Endothelial cell of umbilical vein (primary cell): ENCODE measurements around the gene IQCB1. TPM values are rescaled to one million over a fixed set of nuclear protein-coding genes. Genes with fewer than 3 reads are reported as not detected.

Experiments used
- BruUV-seq: library from RNA; stranded (reverse); fragments of 400-500 nt; replicated peaks from 2 replicates; lab custom pipeline; 2021; lab: Mats Ljungman, UMichigan
- CTCF ChIA-PET: fragments of 300-600, 350-600 bp; sonication (Branson Sonifier 250); formaldehyde crosslinking; loops from one replicate; lab custom pipeline; 2021; ENCODE audit warnings: antibody characterized with exemption, inconsistent platforms; lab: Charles Lee
- POLR2A ChIA-PET: fragments of 300-600, 350-600 bp; sonication (Branson Sonifier 250); formaldehyde crosslinking; loops from one replicate; lab custom pipeline; 2021; ENCODE audit warnings: antibody characterized with exemption, inconsistent platforms; lab: Charles Lee
- DNase-seq: peaks from one replicate; pipeline ENCODE4 v3.0.0-alpha.2; 2011; ENCODE audit warnings: low read depth, low spot score
- FAIRE-seq: peaks from 2 replicates; lab custom pipeline; 2011; peaks lifted over from hg19 to GRCh38; lab: Jason Lieb, UNC
- H2AFZ ChIP-seq: 2 replicates; pipeline ENCODE4 v1.6.0; 2012; ENCODE audit warnings: low read depth, low read length, control low read depth, inconsistent platforms
- H3K27ac ChIP-seq: 2 replicates; pipeline ENCODE4 v1.5.1; 2011; ENCODE audit warnings: low read depth, mild to moderate bottlenecking, control low read depth, low read length, moderate library complexity; ENCODE audit not compliant: insufficient read depth
- H3K27me3 ChIP-seq, 2 experiments: 2 replicates each; pipeline versions ENCODE4 v1.6.0 to v1.6.1; 2011; ENCODE audit warnings: low read length in 2 of 2, mixed read lengths in 1 of 2; ENCODE audit not compliant: control insufficient read depth in 2 of 2, insufficient read depth in 2 of 2
- H3K36me3 ChIP-seq, 2 experiments: 2 replicates in 1 of 2; 3 replicates in 1 of 2; pipeline ENCODE4 v1.5.1; 2011; ENCODE audit warnings: low read length in 2 of 2, mild to moderate bottlenecking in 1 of 2, moderate library complexity in 1 of 2; ENCODE audit not compliant: control insufficient read depth in 2 of 2, insufficient read depth in 2 of 2; ENCODE audit errors: extremely low read depth in 1 of 2
- H3K4me1 ChIP-seq: 3 replicates; pipeline ENCODE4 v1.5.1; 2011; ENCODE audit warnings: mild to moderate bottlenecking, low read length; ENCODE audit not compliant: control insufficient read depth, insufficient read depth; ENCODE audit errors: extremely low read depth
- H3K4me2 ChIP-seq: 2 replicates; pipeline ENCODE4 v1.6.1; 2011; ENCODE audit warnings: low read length, control low read depth, mixed read lengths; ENCODE audit not compliant: insufficient read depth
- H3K4me3 ChIP-seq, 3 experiments: fragments of 200-600 bp in 1 of 3; sonication (generic), shearing (Covaris generic) in 1 of 3; replicated peaks in 1 of 3; 2 replicates each; pipeline ENCODE4 v1.5.1; 2011 to 2016; ENCODE audit warnings: control low read depth in 3 of 3, low read length in 3 of 3, mild to moderate bottlenecking in 2 of 3, inconsistent platforms in 1 of 3, low read depth in 1 of 3, moderate library complexity in 1 of 3; ENCODE audit not compliant: insufficient read depth in 1 of 3
- H3K79me2 ChIP-seq: 2 replicates; pipeline ENCODE4 v1.6.0; 2012; ENCODE audit warnings: low read length, inconsistent platforms; ENCODE audit not compliant: control insufficient read depth, insufficient read depth
- H3K9ac ChIP-seq: replicated peaks from 2 replicates; pipeline ENCODE3; 2011; ENCODE audit warnings: low read length, control low read depth; ENCODE audit not compliant: insufficient read depth; ENCODE audit errors: extremely low read depth
- H3K9me1 ChIP-seq: replicated peaks from 3 replicates; pipeline ENCODE4 v1.6.0; 2011; ENCODE audit warnings: mild to moderate bottlenecking, low read length; ENCODE audit not compliant: control insufficient read depth, insufficient read depth; ENCODE audit errors: extremely low read depth
- H3K9me3 ChIP-seq: replicated peaks from 2 replicates; pipeline ENCODE4 v1.5.1; 2012; ENCODE audit warnings: low read length, inconsistent platforms; ENCODE audit not compliant: control insufficient read depth, insufficient read depth
- H4K20me1 ChIP-seq: replicated peaks from 2 replicates; pipeline ENCODE3; 2011; ENCODE audit warnings: mild to moderate bottlenecking, low read length; ENCODE audit not compliant: control insufficient read depth, insufficient read depth; ENCODE audit errors: extremely low read depth
- EZH2 ChIP-seq: IDR thresholded peaks from 2 replicates; pipeline ENCODE4 v1.6.1; 2012; ENCODE audit warnings: borderline replicate concordance, low read depth, mild to moderate bottlenecking, moderate library complexity, low read length, inconsistent platforms; ENCODE audit not compliant: severe bottlenecking
- FOS ChIP-seq: IDR thresholded peaks from 2 replicates; pipeline ENCODE4 v1.6.1; 2011; ENCODE audit warnings: mild to moderate bottlenecking, low read length, moderate library complexity, borderline replicate concordance; ENCODE audit not compliant: insufficient read depth
- GATA2 ChIP-seq: IDR thresholded peaks from 2 replicates; pipeline ENCODE4 v1.7.0; 2011; ENCODE audit warnings: low read depth, mild to moderate bottlenecking, moderate library complexity, mixed read lengths, low read length; ENCODE audit not compliant: insufficient read length, insufficient read depth
- JUN ChIP-seq: IDR thresholded peaks from 2 replicates; pipeline ENCODE4 v1.6.1; 2011; ENCODE audit warnings: borderline replicate concordance, low read depth; ENCODE audit not compliant: insufficient read length, insufficient read depth
- MYC ChIP-seq: IDR thresholded peaks from one replicate; pipeline ENCODE4 v1.6.1; 2011; ENCODE audit warnings: mild to moderate bottlenecking, low read depth, low read length
- POLR2A ChIP-seq: IDR thresholded peaks from 2 replicates; pipeline ENCODE4 v1.6.1; 2012; ENCODE audit warnings: low read depth, mild to moderate bottlenecking, control low read depth, low read length
- POLR2AphosphoS5 ChIP-seq: IDR thresholded peaks from 2 replicates; pipeline ENCODE4 v1.6.1; 2012; ENCODE audit warnings: low read depth, mild to moderate bottlenecking, control low read depth, low read length, moderate library complexity; ENCODE audit not compliant: insufficient read depth
- dilution Hi-C: fragments of 300-500 bp; cut with MboI; formaldehyde crosslinking; loops from one replicate; pipeline ENCODE4 v1.15.0; 2019; ENCODE audit warnings: low sequenced_read_pairs; ENCODE audit not compliant: extremely low pct_ligation_motif_present
- intact Hi-C: fragments of 100-400 bp; cut with micrococcal nuclease; formaldehyde crosslinking; loops from one replicate; pipeline ENCODE4 v1.10.0; 2022
- polyA plus RNA-seq, 4 experiments: library from polyadenylated mRNA; depleted of rRNA in 3 of 4; stranded (reverse) in 3 of 4; unstranded in 1 of 4; fragments of >200 nt; gene quantifications; 2 replicates each; pipeline versions ENCODE4 v1.2.1 to v1.2.3, GENCODE V29; 2011 to 2012; ENCODE audit warnings: missing spikeins in 1 of 4
- total RNA-seq: library from RNA; stranded (reverse); gene quantifications from 2 replicates; pipeline ENCODE4 v1.2.3, GENCODE V29; 2021
- TF ChIP-seq, protein P1 (sequence below), 2 donors: IDR thresholded peaks; 1 replicate in 1 of 2; 2 replicates in 1 of 2; pipeline ENCODE4 v1.5.1; 2011; ENCODE audit warnings: low read length in 2 of 2, mild to moderate bottlenecking in 2 of 2, moderate library complexity in 2 of 2, control low read depth in 1 of 2, inconsistent platforms in 1 of 2, low read depth in 1 of 2; ENCODE audit not compliant: insufficient read depth in 1 of 2; ENCODE audit errors: extremely low read depth in 1 of 2
- TF ChIP-seq, protein P2 (sequence below): IDR thresholded peaks from 2 replicates; pipeline ENCODE4 v1.6.1; 2011; ENCODE audit not compliant: insufficient read depth, insufficient read length

Gene IQCB1
- total and polyA plus RNA-seq, 2 donors (not counting 3 experiments of a cell fraction or from before 2014, with no cell fraction given), result 9.9 to 22.0 TPM

DNA sequence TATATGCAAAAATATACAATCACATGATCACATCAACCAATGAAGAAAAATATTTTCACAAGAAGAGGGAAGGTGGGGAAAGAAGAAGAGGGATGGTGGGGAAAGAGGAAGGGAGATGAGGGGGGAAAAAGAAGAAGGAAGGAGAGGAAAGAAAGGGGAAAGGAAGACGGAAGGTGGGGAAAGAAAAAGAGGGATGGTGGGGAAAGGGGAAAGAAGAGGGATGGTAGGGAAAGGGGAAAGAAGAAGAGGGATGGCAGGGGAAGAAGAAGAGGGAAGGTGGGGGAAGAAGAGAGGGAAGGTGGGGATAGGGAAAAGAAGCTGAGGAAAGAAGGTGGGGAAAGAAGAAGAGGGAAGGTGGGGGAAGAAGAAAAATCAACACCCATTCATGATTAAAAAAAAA is 82.1 kb downstream of the IQCB1 start:
- dilution Hi-C loops, result no loop called here
- intact Hi-C loops, result no loop called here
- POLR2A ChIA-PET, result no interaction called here

More for the DNA sequence above, 82.1 kb downstream of the IQCB1 start:
- Histone ChIP-seq H3K9me3 (no peaks in the 10 kb centered on the region), H3K27ac (no peak overlapping the region), H3K79me2 (peaks cover 10% of the 10 kb centered on the region), H4K20me1 (no peaks in the 10 kb centered on the region), H3K27me3 (peaks cover 7 to 17% of the 10 kb centered on the region in 2 experiments), H3K4me3 (no peak overlapping the region), H2AFZ (no peak overlapping the region), H3K36me3 (no peaks in the 10 kb centered on the region), H3K9ac (no peak overlapping the region), H3K4me2 (no peak overlapping the region), H3K4me1 (peaks cover 16% of the 10 kb centered on the region), H3K9me1 (no peaks in the 10 kb centered on the region)
- TF ChIP-seq, protein P1, sequence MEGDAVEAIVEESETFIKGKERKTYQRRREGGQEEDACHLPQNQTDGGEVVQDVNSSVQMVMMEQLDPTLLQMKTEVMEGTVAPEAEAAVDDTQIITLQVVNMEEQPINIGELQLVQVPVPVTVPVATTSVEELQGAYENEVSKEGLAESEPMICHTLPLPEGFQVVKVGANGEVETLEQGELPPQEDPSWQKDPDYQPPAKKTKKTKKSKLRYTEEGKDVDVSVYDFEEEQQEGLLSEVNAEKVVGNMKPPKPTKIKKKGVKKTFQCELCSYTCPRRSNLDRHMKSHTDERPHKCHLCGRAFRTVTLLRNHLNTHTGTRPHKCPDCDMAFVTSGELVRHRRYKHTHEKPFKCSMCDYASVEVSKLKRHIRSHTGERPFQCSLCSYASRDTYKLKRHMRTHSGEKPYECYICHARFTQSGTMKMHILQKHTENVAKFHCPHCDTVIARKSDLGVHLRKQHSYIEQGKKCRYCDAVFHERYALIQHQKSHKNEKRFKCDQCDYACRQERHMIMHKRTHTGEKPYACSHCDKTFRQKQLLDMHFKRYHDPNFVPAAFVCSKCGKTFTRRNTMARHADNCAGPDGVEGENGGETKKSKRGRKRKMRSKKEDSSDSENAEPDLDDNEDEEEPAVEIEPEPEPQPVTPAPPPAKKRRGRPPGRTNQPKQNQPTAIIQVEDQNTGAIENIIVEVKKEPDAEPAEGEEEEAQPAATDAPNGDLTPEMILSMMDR (IDR thresholded peaks at IDR 0.05; ENCODE audit: extremely low read depth in 1 of 2, insufficient read depth in 1 of 2, low read depth in 1 of 2, low read length in 2 of 2), result no peak
- TF ChIP-seq JUN (no peak), GATA2 (no peak), MYC (no peak), FOS (no peak), EZH2 (no peak), POLR2AphosphoS5 (no peak), POLR2A (no peak)
- TF ChIP-seq, protein P2, sequence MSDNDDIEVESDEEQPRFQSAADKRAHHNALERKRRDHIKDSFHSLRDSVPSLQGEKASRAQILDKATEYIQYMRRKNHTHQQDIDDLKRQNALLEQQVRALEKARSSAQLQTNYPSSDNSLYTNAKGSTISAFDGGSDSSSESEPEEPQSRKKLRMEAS, result no peak
- CTCF ChIA-PET, result no interaction called here
- DNase-seq (no peak), FAIRE-seq (no peak)
- no TSS peak for BruUV-seq
